Calu3 (cell line): ENCODE results near the gene ITCH. TPM values are rescaled to one million over a fixed set of nuclear protein-coding genes. Genes with fewer than 3 reads are reported as not detected.

Source experiments
- BruUV-seq: library from RNA; stranded (reverse); fragments of 400-500 nt; replicated peaks from 2 replicates; lab custom pipeline; 2021; lab: Mats Ljungman, UMichigan
- CTCF ChIA-PET: fragments of 300-600 bp; sonication (Branson Sonifier 250); formaldehyde crosslinking; loops from one replicate; lab custom pipeline; 2022; ENCODE audit warnings: antibody characterized with exemption; lab: Charles Lee
- DNase-seq: peaks from one replicate; pipeline ENCODE4 v3.0.0; 2022
- H3K27ac Mint-ChIP-seq: one replicate; pipeline ENCODE4 v1.8.0; 2022; ENCODE audit warnings: mixed read lengths; ENCODE audit not compliant: unreplicated experiment
- H3K27me3 Mint-ChIP-seq: one replicate; pipeline ENCODE4 v1.8.0; 2022; ENCODE audit warnings: mixed read lengths; ENCODE audit not compliant: unreplicated experiment
- H3K36me3 Mint-ChIP-seq: one replicate; pipeline ENCODE4 v1.8.0; 2022; ENCODE audit warnings: mild to moderate bottlenecking, moderate library complexity, mixed read lengths; ENCODE audit not compliant: insufficient read depth, unreplicated experiment
- H3K4me1 Mint-ChIP-seq: one replicate; pipeline ENCODE4 v1.8.0; 2022; ENCODE audit warnings: mild to moderate bottlenecking, low read depth, mixed read lengths; ENCODE audit not compliant: unreplicated experiment
- H3K4me3 Mint-ChIP-seq: one replicate; pipeline ENCODE4 v1.8.0; 2022; ENCODE audit warnings: mild to moderate bottlenecking, low read depth, moderate library complexity, mixed read lengths; ENCODE audit not compliant: unreplicated experiment
- H3K9me3 Mint-ChIP-seq: one replicate; pipeline ENCODE4 v1.8.0; 2022; ENCODE audit warnings: low read depth, mixed read lengths; ENCODE audit not compliant: unreplicated experiment
- CTCF ChIP-seq: fragments of 200-600 bp; IDR thresholded peaks from one replicate; pipeline ENCODE4 v1.8.0; 2022; ENCODE audit warnings: antibody characterized with exemption; ENCODE audit not compliant: unreplicated experiment
- intact Hi-C: fragments of 100-400 bp; cut with micrococcal nuclease; formaldehyde crosslinking; loops from one replicate; pipeline ENCODE4 v1.10.0; 2022; ENCODE audit not compliant: unreplicated experiment
- total RNA-seq: library from RNA; stranded (reverse); gene quantifications from 2 replicates; pipeline ENCODE4 v1.2.3, GENCODE V29; 2022

Gene ITCH
- total RNA-seq, 1 experiment from 2014 or later: 91.6 TPM

- Mint-ChIP-seq H3K4me3 (no peak overlapping the region), H3K27ac (no peak overlapping the region), H3K9me3 (no peaks in the 10 kb centered on the region), H3K4me1 (peaks cover 6% of the 10 kb centered on the region), H3K27me3 (no peaks in the 10 kb centered on the region), H3K36me3 (peaks cover 56% of the 10 kb centered on the region)
- CTCF ChIA-PET: no interaction called here
- no peak for DNase-seq
- intact Hi-C loops: no loop called here
- no TSS peak for BruUV-seq
- no peak for TF ChIP-seq CTCF
These were observed 178.3 kb downstream of the ITCH start for GRCh38 chr20:34541264-34541901.

GRCh38 chr20:34541917-34542316 is 178.8 kb downstream of the ITCH start:
- no TSS peak for BruUV-seq
- H3K4me3 Mint-ChIP-seq: no peak overlapping the region
- no peaks in the 10 kb centered on the region for H3K9me3 Mint-ChIP-seq
- H3K27ac Mint-ChIP-seq: no peak overlapping the region
- intact Hi-C loops: no loop called here
- no peak for TF ChIP-seq CTCF
- no peaks in the 10 kb centered on the region for H3K27me3 Mint-ChIP-seq
- no peak for DNase-seq
- CTCF ChIA-PET: interaction anchor here (0.7 kb wide), 1 partner anchor 10 kb away, joined by 3 read pairs; no protein-coding TSS in a partner anchor
- peaks cover 6% of the 10 kb centered on the region for H3K4me1 Mint-ChIP-seq
- peaks cover 53% of the 10 kb centered on the region for H3K36me3 Mint-ChIP-seq

- Mint-ChIP-seq H3K36me3 (peaks cover 52% of the 10 kb centered on the region), H3K4me1 (peaks cover 6% of the 10 kb centered on the region), H3K4me3 (no peak overlapping the region), H3K27me3 (no peaks in the 10 kb centered on the region), H3K9me3 (no peaks in the 10 kb centered on the region), H3K27ac (no peak overlapping the region)
- CTCF ChIA-PET: interaction anchor here (0.7 kb wide), 2 partner anchors 10 to 835 kb away, joined by 3 read pairs; no protein-coding TSS in a partner anchor
- intact Hi-C loops: no loop called here
- TF ChIP-seq CTCF: no peak
- BruUV-seq: no TSS peak
- no peak for DNase-seq
These were observed 179.4 kb downstream of the ITCH start for GRCh38 chr20:34542439-34542838.

- intact Hi-C loops: no loop called here
- Mint-ChIP-seq H3K36me3 (peaks cover 50% of the 10 kb centered on the region), H3K4me3 (no peak overlapping the region), H3K27me3 (no peaks in the 10 kb centered on the region), H3K4me1 (peaks cover 5% of the 10 kb centered on the region), H3K9me3 (no peaks in the 10 kb centered on the region), H3K27ac (no peak overlapping the region)
- no TSS peak for BruUV-seq
- CTCF ChIA-PET: interaction anchor here (0.7 to 1.0 kb wide), 2 partner anchors 162 to 527 kb away, joined by 3 to 4 read pairs; no protein-coding TSS in a partner anchor
- DNase-seq: no peak
- no peak for TF ChIP-seq CTCF
These were observed 180.5 kb downstream of the ITCH start for GRCh38 chr20:34543463-34544056.
